Astrocyte of the spinal cord (primary cell): ENCODE measurements around the gene ZNF618.

ENCODE experiments used
- DNase-seq: peaks from one replicate; pipeline ENCODE4 v3.0.0; 2011; ENCODE audit warnings: low read depth, low spot score
- H3K4me3 ChIP-seq: 2 replicates; pipeline ENCODE4 v1.5.1; 2011; ENCODE audit warnings: low read depth, mild to moderate bottlenecking, low read length, moderate library complexity
- in situ Hi-C: cut with HindIII; loops from 2 replicates; pipeline ENCODE4 v1.10.0; 2017; ENCODE audit warnings: low sequenced_read_pairs
- TF ChIP-seq, protein P1 (sequence below): IDR thresholded peaks from 2 replicates; pipeline ENCODE4 v1.5.1; 2012; ENCODE audit warnings: low read depth, mild to moderate bottlenecking, low read length, inconsistent platforms

Gene ZNF618, protein sequence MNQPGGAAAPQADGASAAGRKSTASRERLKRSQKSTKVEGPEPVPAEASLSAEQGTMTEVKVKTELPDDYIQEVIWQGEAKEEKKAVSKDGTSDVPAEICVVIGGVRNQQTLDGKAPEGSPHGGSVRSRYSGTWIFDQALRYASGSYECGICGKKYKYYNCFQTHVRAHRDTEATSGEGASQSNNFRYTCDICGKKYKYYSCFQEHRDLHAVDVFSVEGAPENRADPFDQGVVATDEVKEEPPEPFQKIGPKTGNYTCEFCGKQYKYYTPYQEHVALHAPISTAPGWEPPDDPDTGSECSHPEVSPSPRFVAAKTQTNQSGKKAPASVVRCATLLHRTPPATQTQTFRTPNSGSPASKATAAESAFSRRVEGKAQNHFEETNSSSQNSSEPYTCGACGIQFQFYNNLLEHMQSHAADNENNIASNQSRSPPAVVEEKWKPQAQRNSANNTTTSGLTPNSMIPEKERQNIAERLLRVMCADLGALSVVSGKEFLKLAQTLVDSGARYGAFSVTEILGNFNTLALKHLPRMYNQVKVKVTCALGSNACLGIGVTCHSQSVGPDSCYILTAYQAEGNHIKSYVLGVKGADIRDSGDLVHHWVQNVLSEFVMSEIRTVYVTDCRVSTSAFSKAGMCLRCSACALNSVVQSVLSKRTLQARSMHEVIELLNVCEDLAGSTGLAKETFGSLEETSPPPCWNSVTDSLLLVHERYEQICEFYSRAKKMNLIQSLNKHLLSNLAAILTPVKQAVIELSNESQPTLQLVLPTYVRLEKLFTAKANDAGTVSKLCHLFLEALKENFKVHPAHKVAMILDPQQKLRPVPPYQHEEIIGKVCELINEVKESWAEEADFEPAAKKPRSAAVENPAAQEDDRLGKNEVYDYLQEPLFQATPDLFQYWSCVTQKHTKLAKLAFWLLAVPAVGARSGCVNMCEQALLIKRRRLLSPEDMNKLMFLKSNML

DNA sequence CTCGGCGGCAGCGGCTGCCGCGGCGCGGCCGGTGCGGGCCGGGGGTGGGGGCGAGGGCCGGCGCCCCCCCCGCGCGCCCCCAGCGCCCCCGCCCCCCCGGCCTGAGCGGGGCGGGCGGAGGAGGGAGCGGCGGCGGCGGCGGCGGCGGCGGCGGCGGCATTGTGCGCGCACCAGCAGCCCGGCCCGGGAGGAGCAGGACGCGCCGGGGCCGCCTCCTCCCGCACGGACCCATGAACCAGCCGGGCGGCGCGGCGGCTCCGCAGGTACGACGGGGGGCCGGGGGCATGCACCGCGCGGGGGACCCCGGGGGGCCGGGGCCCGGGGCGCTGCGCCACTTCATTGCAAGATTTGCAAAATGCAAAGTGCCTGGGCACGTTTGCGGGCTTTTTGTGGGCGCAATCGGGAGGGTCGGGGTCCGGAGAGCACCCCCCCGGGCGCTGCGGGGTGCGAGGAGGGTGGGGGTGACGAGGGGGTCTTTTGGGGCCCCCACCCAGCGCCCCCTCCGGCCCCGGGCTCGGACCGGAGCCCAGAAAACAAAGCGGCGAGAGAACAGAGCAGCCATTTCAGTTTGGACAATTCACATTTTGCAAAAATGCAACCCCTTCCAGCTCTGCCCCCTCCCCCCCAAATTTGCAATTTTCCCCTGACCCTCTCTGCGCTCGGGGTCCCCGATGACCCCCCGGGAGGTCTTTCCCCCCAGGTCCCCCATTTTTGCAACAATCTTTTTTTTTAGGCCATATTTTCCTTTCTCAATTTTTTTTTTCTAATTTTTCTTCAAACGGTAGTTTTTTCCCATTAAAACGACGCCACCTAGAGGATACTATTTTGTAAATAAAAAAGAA, at the start of gene ZNF618:
ZNF618 (plus strand) TSS at position 159 of the 842 bp plus-strand sequence; CDS start at position 231, 72 bp downstream.
- H3K4me3 ChIP-seq = peak within 1 kb of the TSS; percentile 83
- in situ Hi-C loops = no loop called here
- peak; percentile 50 for DNase-seq
- TF ChIP-seq, protein P1, sequence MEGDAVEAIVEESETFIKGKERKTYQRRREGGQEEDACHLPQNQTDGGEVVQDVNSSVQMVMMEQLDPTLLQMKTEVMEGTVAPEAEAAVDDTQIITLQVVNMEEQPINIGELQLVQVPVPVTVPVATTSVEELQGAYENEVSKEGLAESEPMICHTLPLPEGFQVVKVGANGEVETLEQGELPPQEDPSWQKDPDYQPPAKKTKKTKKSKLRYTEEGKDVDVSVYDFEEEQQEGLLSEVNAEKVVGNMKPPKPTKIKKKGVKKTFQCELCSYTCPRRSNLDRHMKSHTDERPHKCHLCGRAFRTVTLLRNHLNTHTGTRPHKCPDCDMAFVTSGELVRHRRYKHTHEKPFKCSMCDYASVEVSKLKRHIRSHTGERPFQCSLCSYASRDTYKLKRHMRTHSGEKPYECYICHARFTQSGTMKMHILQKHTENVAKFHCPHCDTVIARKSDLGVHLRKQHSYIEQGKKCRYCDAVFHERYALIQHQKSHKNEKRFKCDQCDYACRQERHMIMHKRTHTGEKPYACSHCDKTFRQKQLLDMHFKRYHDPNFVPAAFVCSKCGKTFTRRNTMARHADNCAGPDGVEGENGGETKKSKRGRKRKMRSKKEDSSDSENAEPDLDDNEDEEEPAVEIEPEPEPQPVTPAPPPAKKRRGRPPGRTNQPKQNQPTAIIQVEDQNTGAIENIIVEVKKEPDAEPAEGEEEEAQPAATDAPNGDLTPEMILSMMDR = peak; percentile 27

DNA sequence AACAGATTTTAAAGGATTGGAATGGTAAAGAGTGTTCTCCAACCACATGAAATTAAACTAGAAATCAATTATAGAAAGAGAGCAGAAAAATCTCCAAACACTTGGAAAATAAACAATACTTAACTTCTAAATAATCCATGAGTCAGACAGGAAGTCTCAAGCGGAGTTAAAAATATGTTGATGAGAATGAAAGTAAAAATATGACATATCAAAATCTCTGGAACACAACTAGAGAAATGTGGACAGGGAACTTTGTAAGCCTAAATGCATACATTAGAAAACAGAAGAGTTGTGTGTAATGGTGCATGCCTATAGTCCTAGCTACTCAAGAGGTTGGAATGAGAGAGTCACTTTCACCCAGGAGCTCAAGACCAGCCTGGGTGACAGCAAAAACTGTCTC, 47.9 kb upstream of the ZNF618 start:
- peak; percentile 10 for DNase-seq
- H3K4me3 ChIP-seq = no peak overlapping the region
- in situ Hi-C loops = no loop called here
- TF ChIP-seq, protein P1 = no peak

DNA sequence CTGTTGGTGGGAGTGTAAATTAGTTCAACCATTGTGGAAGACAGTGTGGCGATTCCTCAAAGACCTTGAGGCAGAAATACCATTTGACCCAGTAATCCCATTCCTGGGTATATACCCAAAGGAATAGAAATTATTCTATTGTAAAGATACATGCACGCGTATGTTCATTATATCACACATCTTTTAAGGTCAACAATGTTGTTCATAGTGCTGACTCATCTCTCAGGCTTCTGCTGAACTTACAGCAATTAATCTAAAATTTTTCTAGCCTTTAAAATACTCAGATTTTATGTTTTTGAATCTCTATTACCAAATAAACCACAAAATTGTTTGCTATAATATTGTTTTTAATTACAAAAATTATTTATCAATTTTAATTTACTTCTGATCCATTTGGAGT, 38.8 kb upstream of the ZNF618 start:
- TF ChIP-seq, protein P1 = no peak
- DNase-seq = no peak
- no peak overlapping the region for H3K4me3 ChIP-seq
- in situ Hi-C loops = no loop called here

DNA sequence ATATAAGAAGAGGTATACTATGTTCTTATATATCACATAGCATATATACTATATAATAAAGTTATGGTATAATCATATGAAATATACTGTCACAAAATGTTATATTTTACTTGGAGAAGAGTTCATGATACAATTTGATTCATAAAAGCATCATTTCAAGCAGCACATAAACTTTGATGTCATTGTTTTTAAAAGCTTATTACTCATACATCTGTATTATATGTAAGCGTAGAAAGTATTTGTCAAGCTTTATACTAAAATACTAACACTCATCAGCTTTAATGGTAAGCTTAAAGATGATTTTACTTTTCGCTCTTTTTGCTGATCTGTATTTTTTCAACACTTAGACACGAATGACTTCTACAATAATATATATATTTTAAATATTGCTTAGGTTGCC, 34.0 kb upstream of the ZNF618 start:
- in situ Hi-C loops = no loop called here
- TF ChIP-seq, protein P1 = no peak
- no peak overlapping the region for H3K4me3 ChIP-seq
- DNase-seq = no peak

DNA sequence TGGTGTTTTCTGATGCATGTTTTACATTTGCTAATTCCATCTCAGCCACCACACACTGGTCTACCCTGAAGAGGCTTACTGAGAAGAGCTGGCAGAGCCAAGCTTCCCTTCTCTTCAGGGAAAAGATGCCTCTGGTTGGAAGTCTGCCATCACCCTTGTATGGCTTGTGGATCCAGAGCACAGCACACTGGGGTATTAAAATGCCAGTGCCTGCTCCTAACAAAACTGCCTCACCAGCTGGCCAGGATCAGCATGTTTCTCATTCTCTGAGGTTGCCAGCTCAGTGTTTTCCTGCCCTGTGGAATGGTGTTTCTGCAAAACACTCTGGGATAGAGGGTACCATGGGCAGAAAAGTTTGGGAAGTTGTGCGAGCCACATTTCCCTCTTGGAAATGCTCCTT, 31.6 kb upstream of the ZNF618 start:
- H3K4me3 ChIP-seq = no peak overlapping the region
- TF ChIP-seq, protein P1 = no peak
- in situ Hi-C loops = no loop called here
- no peak for DNase-seq

DNA sequence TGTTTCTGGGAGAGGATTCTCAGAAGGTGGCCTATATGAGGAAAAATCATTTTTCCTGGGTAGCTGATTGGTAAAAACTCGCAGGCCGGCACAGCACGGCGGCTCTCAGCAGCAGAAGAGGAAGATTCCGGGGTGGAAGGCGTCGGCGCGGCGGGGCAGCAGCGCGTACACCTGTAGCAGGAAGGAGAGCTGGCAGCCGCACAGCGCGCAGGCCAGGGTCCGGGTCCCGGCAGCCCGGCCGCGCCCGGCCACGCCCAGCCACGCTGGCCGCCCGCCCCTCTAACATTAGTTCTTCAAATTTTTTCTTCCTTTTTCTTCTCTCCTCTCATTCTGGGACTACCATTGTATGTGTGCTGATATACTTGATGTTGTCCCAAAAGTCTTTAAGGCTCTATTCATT, 24.8 kb upstream of the ZNF618 start:
- TF ChIP-seq, protein P1 = no peak
- no peak overlapping the region for H3K4me3 ChIP-seq
- in situ Hi-C loops = no loop called here
- DNase-seq = no peak
